GM23338 (cell line): ENCODE data around the gene ACO1. TPM values are rescaled to one million over a fixed set of nuclear protein-coding genes. Genes with fewer than 3 reads are reported as not detected.

Experiments used
- ATAC-seq: fragments of 200-7000 bp; cut with Tn5 transposase; 3 replicates; pipeline ENCODE4 v1.9.1; 2020
- DNase-seq: peaks from one replicate; pipeline ENCODE4 v3.0.0-alpha.2; 2015; ENCODE audit warnings: low spot score
- H2AFZ ChIP-seq: fragments of 200-600 bp; sonication (generic); 2 replicates; pipeline ENCODE4 v1.8.0; 2016; ENCODE audit warnings: antibody characterized with exemption, mild to moderate bottlenecking, moderate library complexity
- H3F3A ChIP-seq: fragments of 200-600 bp; sonication (generic); replicated peaks from 2 replicates; pipeline ENCODE4 v1.8.0; 2017; ENCODE audit warnings: antibody characterized with exemption, mixed run types, low read depth
- H3K27ac ChIP-seq: fragments of 200-600 bp; sonication (generic); 2 replicates; pipeline ENCODE4 v1.6.1; 2016; ENCODE audit warnings: low read depth
- H3K27me3 ChIP-seq: fragments of 200-600 bp; sonication (generic); 2 replicates; pipeline ENCODE4 v1.8.0; 2016; ENCODE audit warnings: mild to moderate bottlenecking, mixed run types, moderate library complexity; ENCODE audit not compliant: insufficient read depth
- H3K36me3 ChIP-seq: fragments of 200-600 bp; sonication (generic); 2 replicates; pipeline ENCODE4 v1.8.0; 2016; ENCODE audit warnings: mild to moderate bottlenecking; ENCODE audit not compliant: insufficient read depth
- H3K4me1 ChIP-seq: fragments of 200-600 bp; sonication (generic); 2 replicates; pipeline ENCODE4 v1.8.0; 2016; ENCODE audit warnings: mild to moderate bottlenecking, moderate library complexity; ENCODE audit not compliant: insufficient read depth
- H3K4me2 ChIP-seq: fragments of 200-600 bp; sonication (generic); 2 replicates; pipeline ENCODE4 v1.7.1; 2017; ENCODE audit warnings: mixed run types
- H3K4me3 ChIP-seq: fragments of 200-600 bp; sonication (generic); 2 replicates; pipeline ENCODE4 v1.6.1; 2016; ENCODE audit warnings: mixed run types
- H3K79me2 ChIP-seq: fragments of 200-600 bp; sonication (generic); replicated peaks from 2 replicates; pipeline ENCODE4 v1.8.0; 2017; ENCODE audit warnings: mild to moderate bottlenecking; ENCODE audit not compliant: insufficient read depth
- H3K9me2 ChIP-seq: fragments of 200-600 bp; sonication (generic); 2 replicates; pipeline ENCODE4 v1.8.0; 2017; ENCODE audit not compliant: insufficient read depth
- H4K20me1 ChIP-seq: fragments of 200-600 bp; sonication (generic); replicated peaks from 2 replicates; pipeline ENCODE4 v1.8.0; 2017; ENCODE audit warnings: mild to moderate bottlenecking; ENCODE audit not compliant: insufficient read depth
- H3K27ac Mint-ChIP-seq: 2 replicates; pipeline ENCODE4 v1.8.0; 2020; ENCODE audit warnings: inconsistent platforms, mild to moderate bottlenecking, moderate library complexity, mixed read lengths
- H3K27me3 Mint-ChIP-seq: 3 replicates; pipeline ENCODE4 v1.8.0; 2022; ENCODE audit warnings: low read depth, mild to moderate bottlenecking, moderate library complexity, mixed read lengths, inconsistent platforms; ENCODE audit not compliant: insufficient read depth, poor library complexity
- H3K36me3 Mint-ChIP-seq: 3 replicates; pipeline ENCODE4 v1.8.0; 2021; ENCODE audit warnings: low read depth, mild to moderate bottlenecking, inconsistent platforms, moderate library complexity, mixed read lengths
- H3K4me1 Mint-ChIP-seq: 3 replicates; pipeline ENCODE4 v1.8.0; 2020; ENCODE audit warnings: mild to moderate bottlenecking, inconsistent platforms, mixed read lengths
- H3K4me3 Mint-ChIP-seq: 3 replicates; pipeline ENCODE4 v1.8.0; 2021; ENCODE audit warnings: moderate library complexity, mild to moderate bottlenecking, inconsistent platforms, mixed read lengths
- H3K9me3 Mint-ChIP-seq: 3 replicates; pipeline ENCODE4 v1.8.0; 2020; ENCODE audit warnings: moderate library complexity, mild to moderate bottlenecking, inconsistent platforms, mixed read lengths
- CTCF ChIP-seq, 2 experiments: fragments of 200-600 bp in 1 of 2; sonication (generic) in 1 of 2; conservative IDR thresholded peaks; 2 replicates each; pipeline versions ENCODE4 v1.5.1 to v1.6.1; 2016 to 2017; ENCODE audit warnings: antibody characterized with exemption in 2 of 2, low read depth in 2 of 2, mild to moderate bottlenecking in 2 of 2, moderate library complexity in 1 of 2
- REST ChIP-seq: IDR thresholded peaks from one replicate; pipeline ENCODE4 v1.6.1; 2018; ENCODE audit warnings: antibody characterized with exemption; ENCODE audit not compliant: unreplicated experiment
- ZNF331 ChIP-seq: fragments of 250-450 bp; sonication (Bioruptor Pico); IDR thresholded peaks from 2 replicates; pipeline ENCODE4 v1.5.0; 2020; ENCODE audit warnings: low read depth, mild to moderate bottlenecking, moderate library complexity
- polyA plus RNA-seq: library from polyadenylated mRNA; unstranded; fragments of >200 nt; fragmentation: Nextera tagmentation; extraction: Ambion mirVana; gene quantifications from 2 replicates; pipeline ENCODE4 v1.2.1, GENCODE V29; 2016
- total RNA-seq: library from RNA; depleted of rRNA; stranded (reverse); fragments of >200 nt; shearing (Covaris generic); gene quantifications from 2 replicates; pipeline ENCODE4 v1.2.3, GENCODE V29; 2014

Gene ACO1
- total and polyA plus RNA-seq, 2 experiments from 2014 or later, result 16.6 to 41.0 TPM

- no peak overlapping the region for H3K27ac Mint-ChIP-seq
- H3K4me1 Mint-ChIP-seq, result peaks cover 5% of the 10 kb centered on the region; the same call in 2 of the 3 replicates
- no peaks in the 10 kb centered on the region for H3K4me1 ChIP-seq
- no peak overlapping the region for H3K4me3 ChIP-seq
- ATAC-seq (no peak), DNase-seq (no peak)
- H3K79me2 ChIP-seq, result no peaks in the 10 kb centered on the region
- H3K4me2 ChIP-seq, result no peak overlapping the region
- no peaks in the 10 kb centered on the region for H3K9me2 ChIP-seq
- no peak overlapping the region for H2AFZ ChIP-seq
- H3K4me3 Mint-ChIP-seq, result no peak overlapping the region
- no peaks in the 10 kb centered on the region for H3F3A ChIP-seq
- H3K27ac ChIP-seq, result no peak overlapping the region
- H4K20me1 ChIP-seq, result no peaks in the 10 kb centered on the region; the same call in 1 of the 2 replicates
- H3K9me3 Mint-ChIP-seq, result no peaks in the 10 kb centered on the region
- H3K27me3 Mint-ChIP-seq, result no peaks in the 10 kb centered on the region
- no peaks in the 10 kb centered on the region for H3K27me3 ChIP-seq
- TF ChIP-seq REST, result no peak
- no peaks in the 10 kb centered on the region for H3K36me3 ChIP-seq
- peaks cover 6% of the 10 kb centered on the region; the same call in 2 of the 3 replicates for H3K36me3 Mint-ChIP-seq
These were observed 84.3 kb downstream of the ACO1 start for GRCh38 chr9:32468740-32469139.

- no peaks in the 10 kb centered on the region for H3K4me1 Mint-ChIP-seq
- peaks cover 6% of the 10 kb centered on the region; the same call in 2 of the 3 replicates for H3K36me3 Mint-ChIP-seq
- no peak overlapping the region for H3K4me3 Mint-ChIP-seq
- TF ChIP-seq REST (no peak), ZNF331 (CRISPR knock-in tag) (no peak), CTCF (conservative IDR thresholded peaks at IDR 0.05; ENCODE audit: low read depth in 2 of 2) (no peak)
- H3K27me3 ChIP-seq, result no peaks in the 10 kb centered on the region
- DNase-seq, result no peak
- no peak overlapping the region for H3K4me2 ChIP-seq
- ATAC-seq, result no peak
- no peak overlapping the region for H2AFZ ChIP-seq
- H3K4me3 ChIP-seq, result no peak overlapping the region
- H3K27me3 Mint-ChIP-seq, result peaks cover 2% of the 10 kb centered on the region
- no peaks in the 10 kb centered on the region for H3F3A ChIP-seq
- no peaks in the 10 kb centered on the region for H3K9me3 Mint-ChIP-seq
- H3K27ac Mint-ChIP-seq, result no peak overlapping the region
- no peaks in the 10 kb centered on the region for H3K9me2 ChIP-seq
- H3K27ac ChIP-seq, result no peak overlapping the region
- no peaks in the 10 kb centered on the region for H3K4me1 ChIP-seq
- peaks cover 5% of the 10 kb centered on the region; the same call in 1 of the 2 replicates for H3K36me3 ChIP-seq
- no peaks in the 10 kb centered on the region for H3K79me2 ChIP-seq
- H4K20me1 ChIP-seq, result no peaks in the 10 kb centered on the region; the same call in none of the 2 replicates
These were observed 87.9 kb downstream of the ACO1 start for GRCh38 chr9:32472344-32472743.
